Epithelial cell of esophagus (primary cell): ENCODE data around the gene PNPLA2.

Experiments used
- DNase-seq: peaks from one replicate; pipeline ENCODE4 v3.0.0; 2010; ENCODE audit warnings: low read depth
- H3K4me3 ChIP-seq: 2 replicates; pipeline ENCODE4 v1.5.1; 2011; ENCODE audit warnings: mild to moderate bottlenecking, low read length, control low read depth
- CTCF ChIP-seq: IDR thresholded peaks from 2 replicates; pipeline ENCODE4 v1.5.1; 2011; ENCODE audit warnings: low read depth, mild to moderate bottlenecking, low read length, control low read depth, inconsistent platforms; ENCODE audit not compliant: insufficient read depth; ENCODE audit errors: missing control alignments

Gene PNPLA2

DNA sequence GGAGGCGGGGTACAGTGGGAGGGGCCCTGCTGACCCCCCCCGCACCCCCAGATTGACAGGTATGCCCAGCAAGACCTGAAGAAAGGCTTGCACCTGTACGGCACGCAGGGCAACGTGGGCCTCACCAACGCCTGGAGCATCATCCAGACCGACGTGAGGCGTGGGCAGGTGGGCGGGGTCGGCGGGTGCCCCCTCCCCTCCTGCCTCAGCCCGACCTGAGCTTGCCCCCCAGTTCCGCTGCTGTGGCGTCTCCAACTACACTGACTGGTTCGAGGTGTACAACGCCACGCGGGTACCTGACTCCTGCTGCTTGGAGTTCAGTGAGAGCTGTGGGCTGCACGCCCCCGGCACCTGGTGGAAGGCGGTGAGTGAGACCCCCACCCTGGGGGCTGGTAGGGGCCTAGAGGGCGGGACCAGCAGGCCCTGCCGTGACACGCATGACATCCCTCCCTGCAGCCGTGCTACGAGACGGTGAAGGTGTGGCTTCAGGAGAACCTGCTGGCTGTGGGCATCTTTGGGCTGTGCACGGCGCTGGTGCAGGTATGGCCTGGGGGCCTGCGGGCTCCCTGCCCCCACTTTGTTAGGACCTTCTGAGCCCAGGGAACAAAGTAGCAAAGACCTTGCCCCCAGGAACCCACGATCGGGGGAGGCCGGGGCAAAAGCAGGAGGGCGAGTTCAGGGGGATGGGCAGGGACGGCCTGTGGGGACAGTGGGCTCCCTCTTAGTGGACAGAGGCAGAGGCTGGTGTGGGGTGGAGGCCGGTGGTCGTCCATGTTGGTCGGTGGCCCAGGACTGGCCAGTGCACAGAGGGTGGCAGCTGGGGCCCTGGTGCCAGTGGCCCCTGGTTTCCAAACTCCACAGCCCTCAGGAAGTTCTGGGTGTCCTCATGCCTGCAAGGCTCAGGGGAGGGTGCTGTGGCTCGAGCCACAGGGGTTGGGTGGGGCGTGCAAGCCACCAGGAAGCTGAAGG, 47.0 kb downstream of the PNPLA2 start:
- no peak for TF ChIP-seq CTCF
- DNase-seq, result no peak
- no peak overlapping the region for H3K4me3 ChIP-seq

DNA sequence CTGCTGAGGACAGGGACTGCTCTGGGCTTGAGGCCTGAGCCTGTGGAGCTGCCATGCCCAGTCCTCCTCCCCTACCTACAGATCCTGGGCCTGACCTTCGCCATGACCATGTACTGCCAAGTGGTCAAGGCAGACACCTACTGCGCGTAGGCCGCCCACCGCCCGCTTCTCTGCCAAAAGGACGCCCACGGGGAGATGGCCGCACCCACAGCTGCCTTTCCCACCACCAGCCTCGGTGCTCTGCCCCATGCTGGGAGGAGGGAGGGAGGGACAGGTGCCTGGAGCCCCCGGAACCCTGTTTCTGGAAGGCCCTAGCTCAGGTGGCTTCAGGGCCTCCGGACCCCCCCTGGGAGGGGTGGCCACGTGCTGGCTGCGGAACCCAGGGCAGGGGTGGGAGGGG, 47.8 kb downstream of the PNPLA2 start:
- H3K4me3 ChIP-seq, result no peak overlapping the region
- TF ChIP-seq CTCF, result no peak
- no peak for DNase-seq

- DNase-seq, result no peak
- no peak for TF ChIP-seq CTCF
- no peak overlapping the region for H3K4me3 ChIP-seq
Measured at GRCh38 chr11:867856-868358, 49.2 kb downstream of the PNPLA2 start.

GRCh38 chr11:868394-868793, 49.7 kb downstream of the PNPLA2 start:
- no peak for DNase-seq
- no peak for TF ChIP-seq CTCF
- H3K4me3 ChIP-seq, result no peak overlapping the region

GRCh38 chr11:868802-869201, 50.1 kb downstream of the PNPLA2 start:
- DNase-seq, result no peak
- TF ChIP-seq CTCF, result no peak
- no peak overlapping the region for H3K4me3 ChIP-seq

- no peak for DNase-seq
- no peak overlapping the region for H3K4me3 ChIP-seq
- no peak for TF ChIP-seq CTCF
Measured at GRCh38 chr11:869399-870126, 50.8 kb downstream of the PNPLA2 start.
